Neural cell (in vitro differentiated cells): ENCODE results near the gene FHIT.

Experiments used
- CTCF ChIP-seq: fragments of 450-650 bp; IDR thresholded peaks from 2 replicates; pipeline ENCODE4 v1.5.1; 2014; ENCODE audit warnings: antibody characterized with exemption, mild to moderate bottlenecking, moderate library complexity; ENCODE audit not compliant: poor library complexity, severe bottlenecking
- EZH2 ChIP-seq: fragments of 200-600, 300-800 bp; shearing (Covaris generic), sonication (generic); IDR thresholded peaks from 2 replicates; pipeline ENCODE4 v1.6.1; 2014; ENCODE audit warnings: antibody characterized with exemption, low read length, borderline replicate concordance, mild to moderate bottlenecking; ENCODE audit not compliant: insufficient read depth, poor library complexity, severe bottlenecking
- POLR2AphosphoS5 ChIP-seq: IDR thresholded peaks from 2 replicates; pipeline ENCODE4 v1.6.1; 2012
- RAD21 ChIP-seq: fragments of 450-650 bp; conservative IDR thresholded peaks from 2 replicates; pipeline ENCODE4 v1.6.1; 2014; ENCODE audit warnings: antibody characterized with exemption, mild to moderate bottlenecking, moderate library complexity
- REST ChIP-seq: IDR thresholded peaks from 2 replicates; pipeline ENCODE4 v1.6.1; 2012; ENCODE audit warnings: borderline replicate concordance
- SMC3 ChIP-seq: fragments of 450-650 bp; conservative IDR thresholded peaks from 2 replicates; pipeline ENCODE4 v1.6.1; 2014; ENCODE audit warnings: antibody characterized with exemption, mild to moderate bottlenecking, moderate library complexity; ENCODE audit not compliant: poor library complexity

GRCh38 chr3:60756241-60757030 is 494.8 kb downstream of the FHIT start:
- TF ChIP-seq CTCF (no peak), SMC3 (no peak), POLR2AphosphoS5 (no peak), REST (no peak), RAD21 (no peak), EZH2 (no peak)
